Measurements from ENCODE around the gene FOXC2.

FOXC2 gene

DNA sequence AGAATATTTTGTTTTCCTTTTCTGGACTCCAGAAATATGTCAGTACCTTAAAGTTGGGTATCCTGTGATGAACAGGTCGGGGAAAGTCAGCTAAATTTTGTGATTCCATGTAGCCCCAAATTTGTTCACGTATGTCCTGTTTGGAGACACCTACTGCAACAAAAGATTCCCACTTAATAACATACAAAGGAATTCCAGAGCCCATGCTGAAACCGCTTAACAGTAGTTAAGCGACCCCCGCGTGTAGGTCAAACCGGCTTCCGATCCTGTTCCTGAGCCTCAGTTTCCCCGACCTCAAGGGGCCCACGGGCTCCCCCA is 12.1 kb upstream of the FOXC2 start:
- no peaks in the 10 kb centered on the region for H3K9me3 ChIP-seq
- H3K27ac ChIP-seq = peak overlapping the region; percentile 85 to 88
- peak overlapping the region; percentile 76 to 83 for H3K4me3 ChIP-seq
- TF ChIP-seq, protein P1, sequence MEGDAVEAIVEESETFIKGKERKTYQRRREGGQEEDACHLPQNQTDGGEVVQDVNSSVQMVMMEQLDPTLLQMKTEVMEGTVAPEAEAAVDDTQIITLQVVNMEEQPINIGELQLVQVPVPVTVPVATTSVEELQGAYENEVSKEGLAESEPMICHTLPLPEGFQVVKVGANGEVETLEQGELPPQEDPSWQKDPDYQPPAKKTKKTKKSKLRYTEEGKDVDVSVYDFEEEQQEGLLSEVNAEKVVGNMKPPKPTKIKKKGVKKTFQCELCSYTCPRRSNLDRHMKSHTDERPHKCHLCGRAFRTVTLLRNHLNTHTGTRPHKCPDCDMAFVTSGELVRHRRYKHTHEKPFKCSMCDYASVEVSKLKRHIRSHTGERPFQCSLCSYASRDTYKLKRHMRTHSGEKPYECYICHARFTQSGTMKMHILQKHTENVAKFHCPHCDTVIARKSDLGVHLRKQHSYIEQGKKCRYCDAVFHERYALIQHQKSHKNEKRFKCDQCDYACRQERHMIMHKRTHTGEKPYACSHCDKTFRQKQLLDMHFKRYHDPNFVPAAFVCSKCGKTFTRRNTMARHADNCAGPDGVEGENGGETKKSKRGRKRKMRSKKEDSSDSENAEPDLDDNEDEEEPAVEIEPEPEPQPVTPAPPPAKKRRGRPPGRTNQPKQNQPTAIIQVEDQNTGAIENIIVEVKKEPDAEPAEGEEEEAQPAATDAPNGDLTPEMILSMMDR (IDR thresholded peaks at IDR 0.05) = no peak
- peaks cover 3 to 28% (median 16%) of the 10 kb centered on the region in 3 donors for H3K36me3 ChIP-seq
- H3K27me3 ChIP-seq = no peaks in the 10 kb centered on the region
- DNase-seq = no peak
- peaks cover 4 to 27% (median 16%) of the 10 kb centered on the region in 4 donors for H3K4me1 ChIP-seq
- intact Hi-C loops (cut with DNase I; ENCODE audit: low total_unique reads) = no loop called here

- TF ChIP-seq, protein P1 (IDR thresholded peaks at IDR 0.05) = no peak
- Histone ChIP-seq H3K4me3 (peak within 1 kb of the TSS; percentile 76 to 83), H3K27ac (peak within 1 kb of the TSS; percentile 85 to 88), H3K4me1 (peaks cover 4 to 27% (median 16%) of the 10 kb centered on the region in 4 donors), H3K36me3 (peaks cover 0 to 22% (median 10%) of the 10 kb centered on the region in 3 donors), H3K27me3 (no peaks in the 10 kb centered on the region), H3K9me3 (no peaks in the 10 kb centered on the region)
- intact Hi-C loops (cut with DNase I; ENCODE audit: low total_unique reads) = no loop called here
- peak; percentile 89 to 95 for DNase-seq
Observed at GRCh38 chr16:86554917-86555703, 11.5 kb upstream of the FOXC2 start, which contains the start of gene MTHFSD. Gene MTHFSD (minus strand): TSS chr16:86555235. CDS start chr16:86555184, 51 bp downstream.

GRCh38 chr16:86555704-86556075 is 10.9 kb upstream of the FOXC2 start:
- no peaks in the 10 kb centered on the region for H3K9me3 ChIP-seq
- no peak for DNase-seq
- peaks cover 0 to 17% (median 4%) of the 10 kb centered on the region in 3 donors for H3K36me3 ChIP-seq
- peak overlapping the region; percentile 76 to 83 for H3K4me3 ChIP-seq
- H3K4me1 ChIP-seq = peaks cover 4 to 27% (median 16%) of the 10 kb centered on the region in 4 donors
- peak overlapping the region; percentile 85 to 88 for H3K27ac ChIP-seq
- no peaks in the 10 kb centered on the region for H3K27me3 ChIP-seq
- intact Hi-C loops (cut with DNase I; ENCODE audit: low total_unique reads) = no loop called here
- TF ChIP-seq, protein P1 (IDR thresholded peaks at IDR 0.05) = no peak

GRCh38 chr16:86556576-86556975 is 10.1 kb upstream of the FOXC2 start:
- DNase-seq = no peak
- H3K4me3 ChIP-seq = no peak overlapping the region
- H3K27me3 ChIP-seq = no peaks in the 10 kb centered on the region
- H3K27ac ChIP-seq = no peak overlapping the region
- H3K36me3 ChIP-seq = peaks cover 0 to 8% (median 0%) of the 10 kb centered on the region in 3 donors
- intact Hi-C loops (cut with DNase I; ENCODE audit: low total_unique reads) = no loop called here
- peaks cover 4 to 27% (median 16%) of the 10 kb centered on the region in 4 donors for H3K4me1 ChIP-seq
- H3K9me3 ChIP-seq = no peaks in the 10 kb centered on the region
- TF ChIP-seq, protein P1 (IDR thresholded peaks at IDR 0.05) = no peak

DNA sequence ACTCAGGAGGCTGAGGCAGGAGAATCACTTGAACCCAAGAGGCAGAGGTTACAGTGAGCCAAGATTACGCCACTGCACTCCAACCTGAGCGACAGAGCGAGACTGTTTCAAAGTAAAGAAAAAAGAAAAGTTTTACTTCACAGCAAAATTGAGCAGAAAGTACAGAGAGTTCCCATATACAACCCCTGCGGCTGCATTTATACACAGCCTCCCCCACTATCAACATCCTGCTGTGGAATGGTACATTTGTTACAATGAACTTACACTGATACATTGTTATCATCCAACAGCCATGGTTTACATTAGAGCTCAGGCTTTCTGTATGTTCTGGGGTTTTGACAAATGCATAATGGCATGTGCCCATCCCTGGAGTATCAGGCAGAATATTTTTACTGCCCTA is 9.0 kb upstream of the FOXC2 start:
- intact Hi-C loops (cut with DNase I; ENCODE audit: low total_unique reads) = no loop called here
- Histone ChIP-seq H3K27me3 (no peaks in the 10 kb centered on the region), H3K4me3 (no peak overlapping the region), H3K36me3 (no peaks in the 10 kb centered on the region), H3K27ac (no peak overlapping the region), H3K9me3 (no peaks in the 10 kb centered on the region), H3K4me1 (peaks cover 4 to 27% (median 16%) of the 10 kb centered on the region in 4 donors)
- no peak for DNase-seq
- TF ChIP-seq, protein P1 (IDR thresholded peaks at IDR 0.05) = no peak

Data from tibial artery (tissue), 4 donors.